Endothelial cell of umbilical vein (primary cell): Measurements from ENCODE around the gene CYTH1. TPM values are rescaled to one million over a fixed set of nuclear protein-coding genes. Genes with fewer than 3 reads are reported as not detected.

ENCODE experiments used
- BruUV-seq: library from RNA; stranded (reverse); fragments of 400-500 nt; replicated peaks from 2 replicates; lab custom pipeline; 2021; lab: Mats Ljungman, UMichigan
- CTCF ChIA-PET: fragments of 300-600, 350-600 bp; sonication (Branson Sonifier 250); formaldehyde crosslinking; loops from one replicate; lab custom pipeline; 2021; ENCODE audit warnings: antibody characterized with exemption, inconsistent platforms; lab: Charles Lee
- POLR2A ChIA-PET: fragments of 300-600, 350-600 bp; sonication (Branson Sonifier 250); formaldehyde crosslinking; loops from one replicate; lab custom pipeline; 2021; ENCODE audit warnings: antibody characterized with exemption, inconsistent platforms; lab: Charles Lee
- DNase-seq: peaks from one replicate; pipeline ENCODE4 v3.0.0-alpha.2; 2011; ENCODE audit warnings: low read depth, low spot score
- FAIRE-seq: peaks from 2 replicates; lab custom pipeline; 2011; peaks lifted over from hg19 to GRCh38; lab: Jason Lieb, UNC
- H2AFZ ChIP-seq: 2 replicates; pipeline ENCODE4 v1.6.0; 2012; ENCODE audit warnings: low read depth, low read length, control low read depth, inconsistent platforms
- H3K27ac ChIP-seq: 2 replicates; pipeline ENCODE4 v1.5.1; 2011; ENCODE audit warnings: low read depth, mild to moderate bottlenecking, control low read depth, low read length, moderate library complexity; ENCODE audit not compliant: insufficient read depth
- H3K27me3 ChIP-seq, 2 experiments: 2 replicates each; pipeline versions ENCODE4 v1.6.0 to v1.6.1; 2011; ENCODE audit warnings: low read length in 2 of 2, mixed read lengths in 1 of 2; ENCODE audit not compliant: control insufficient read depth in 2 of 2, insufficient read depth in 2 of 2
- H3K36me3 ChIP-seq, 2 experiments: 2 replicates in 1 of 2; 3 replicates in 1 of 2; pipeline ENCODE4 v1.5.1; 2011; ENCODE audit warnings: low read length in 2 of 2, mild to moderate bottlenecking in 1 of 2, moderate library complexity in 1 of 2; ENCODE audit not compliant: control insufficient read depth in 2 of 2, insufficient read depth in 2 of 2; ENCODE audit errors: extremely low read depth in 1 of 2
- H3K4me1 ChIP-seq: 3 replicates; pipeline ENCODE4 v1.5.1; 2011; ENCODE audit warnings: mild to moderate bottlenecking, low read length; ENCODE audit not compliant: control insufficient read depth, insufficient read depth; ENCODE audit errors: extremely low read depth
- H3K4me2 ChIP-seq: 2 replicates; pipeline ENCODE4 v1.6.1; 2011; ENCODE audit warnings: low read length, control low read depth, mixed read lengths; ENCODE audit not compliant: insufficient read depth
- H3K4me3 ChIP-seq, 3 experiments: fragments of 200-600 bp in 1 of 3; sonication (generic), shearing (Covaris generic) in 1 of 3; replicated peaks in 1 of 3; 2 replicates each; pipeline ENCODE4 v1.5.1; 2011 to 2016; ENCODE audit warnings: control low read depth in 3 of 3, low read length in 3 of 3, mild to moderate bottlenecking in 2 of 3, inconsistent platforms in 1 of 3, low read depth in 1 of 3, moderate library complexity in 1 of 3; ENCODE audit not compliant: insufficient read depth in 1 of 3
- H3K79me2 ChIP-seq: 2 replicates; pipeline ENCODE4 v1.6.0; 2012; ENCODE audit warnings: low read length, inconsistent platforms; ENCODE audit not compliant: control insufficient read depth, insufficient read depth
- H3K9ac ChIP-seq: replicated peaks from 2 replicates; pipeline ENCODE3; 2011; ENCODE audit warnings: low read length, control low read depth; ENCODE audit not compliant: insufficient read depth; ENCODE audit errors: extremely low read depth
- H3K9me1 ChIP-seq: replicated peaks from 3 replicates; pipeline ENCODE4 v1.6.0; 2011; ENCODE audit warnings: mild to moderate bottlenecking, low read length; ENCODE audit not compliant: control insufficient read depth, insufficient read depth; ENCODE audit errors: extremely low read depth
- H3K9me3 ChIP-seq: replicated peaks from 2 replicates; pipeline ENCODE4 v1.5.1; 2012; ENCODE audit warnings: low read length, inconsistent platforms; ENCODE audit not compliant: control insufficient read depth, insufficient read depth
- H4K20me1 ChIP-seq: replicated peaks from 2 replicates; pipeline ENCODE3; 2011; ENCODE audit warnings: mild to moderate bottlenecking, low read length; ENCODE audit not compliant: control insufficient read depth, insufficient read depth; ENCODE audit errors: extremely low read depth
- FOS ChIP-seq: IDR thresholded peaks from 2 replicates; pipeline ENCODE4 v1.6.1; 2011; ENCODE audit warnings: mild to moderate bottlenecking, low read length, moderate library complexity, borderline replicate concordance; ENCODE audit not compliant: insufficient read depth
- JUN ChIP-seq: IDR thresholded peaks from 2 replicates; pipeline ENCODE4 v1.6.1; 2011; ENCODE audit warnings: borderline replicate concordance, low read depth; ENCODE audit not compliant: insufficient read length, insufficient read depth
- MYC ChIP-seq: IDR thresholded peaks from one replicate; pipeline ENCODE4 v1.6.1; 2011; ENCODE audit warnings: mild to moderate bottlenecking, low read depth, low read length
- POLR2A ChIP-seq: IDR thresholded peaks from 2 replicates; pipeline ENCODE4 v1.6.1; 2012; ENCODE audit warnings: low read depth, mild to moderate bottlenecking, control low read depth, low read length
- POLR2AphosphoS5 ChIP-seq: IDR thresholded peaks from 2 replicates; pipeline ENCODE4 v1.6.1; 2012; ENCODE audit warnings: low read depth, mild to moderate bottlenecking, control low read depth, low read length, moderate library complexity; ENCODE audit not compliant: insufficient read depth
- dilution Hi-C: fragments of 300-500 bp; cut with MboI; formaldehyde crosslinking; loops from one replicate; pipeline ENCODE4 v1.15.0; 2019; ENCODE audit warnings: low sequenced_read_pairs; ENCODE audit not compliant: extremely low pct_ligation_motif_present
- intact Hi-C: fragments of 100-400 bp; cut with micrococcal nuclease; formaldehyde crosslinking; loops from one replicate; pipeline ENCODE4 v1.10.0; 2022
- polyA plus RNA-seq, 4 experiments: library from polyadenylated mRNA; depleted of rRNA in 3 of 4; stranded (reverse) in 3 of 4; unstranded in 1 of 4; fragments of >200 nt; gene quantifications; 2 replicates each; pipeline versions ENCODE4 v1.2.1 to v1.2.3, GENCODE V29; 2011 to 2012; ENCODE audit warnings: missing spikeins in 1 of 4
- total RNA-seq: library from RNA; stranded (reverse); gene quantifications from 2 replicates; pipeline ENCODE4 v1.2.3, GENCODE V29; 2021
- TF ChIP-seq, protein P1 (sequence below), 2 donors: IDR thresholded peaks; 1 replicate in 1 of 2; 2 replicates in 1 of 2; pipeline ENCODE4 v1.5.1; 2011; ENCODE audit warnings: low read length in 2 of 2, mild to moderate bottlenecking in 2 of 2, moderate library complexity in 2 of 2, control low read depth in 1 of 2, inconsistent platforms in 1 of 2, low read depth in 1 of 2; ENCODE audit not compliant: insufficient read depth in 1 of 2; ENCODE audit errors: extremely low read depth in 1 of 2
- TF ChIP-seq, protein P2 (sequence below): IDR thresholded peaks from 2 replicates; pipeline ENCODE4 v1.6.1; 2011; ENCODE audit not compliant: insufficient read depth, insufficient read length

CYTH1 gene
- total and polyA plus RNA-seq, 2 donors (not counting 3 experiments of a cell fraction or from before 2014, with no cell fraction given): 35.9 to 49.9 TPM

DNA sequence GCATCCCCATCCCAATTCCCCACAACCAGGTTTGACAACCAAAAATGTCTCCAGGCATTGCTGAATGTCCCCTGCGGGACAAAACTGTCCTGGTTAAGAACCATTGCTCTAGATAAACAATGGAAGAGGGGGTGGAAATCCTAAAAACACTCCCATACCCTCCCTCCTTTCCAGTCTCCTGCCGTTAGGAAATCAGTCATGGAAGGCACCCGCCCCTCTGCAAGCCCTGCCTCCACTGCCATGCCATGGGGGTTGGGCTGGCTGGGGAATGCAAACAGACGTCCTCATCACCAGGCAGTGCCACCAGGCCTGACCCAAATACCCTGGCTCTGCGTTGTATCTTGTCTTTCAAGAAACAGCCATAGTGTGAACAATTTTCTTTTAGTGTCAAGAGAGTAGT, 57.5 kb downstream of the CYTH1 start:
- POLR2A ChIA-PET: no interaction called here
- dilution Hi-C loops: no loop called here
- no peak overlapping the region for H3K9ac ChIP-seq
- no peaks in the 10 kb centered on the region for H3K27me3 ChIP-seq
- H2AFZ ChIP-seq: no peak overlapping the region
- H3K79me2 ChIP-seq: peaks cover 18% of the 10 kb centered on the region
- no peak for TF ChIP-seq POLR2AphosphoS5
- TF ChIP-seq, protein P1, sequence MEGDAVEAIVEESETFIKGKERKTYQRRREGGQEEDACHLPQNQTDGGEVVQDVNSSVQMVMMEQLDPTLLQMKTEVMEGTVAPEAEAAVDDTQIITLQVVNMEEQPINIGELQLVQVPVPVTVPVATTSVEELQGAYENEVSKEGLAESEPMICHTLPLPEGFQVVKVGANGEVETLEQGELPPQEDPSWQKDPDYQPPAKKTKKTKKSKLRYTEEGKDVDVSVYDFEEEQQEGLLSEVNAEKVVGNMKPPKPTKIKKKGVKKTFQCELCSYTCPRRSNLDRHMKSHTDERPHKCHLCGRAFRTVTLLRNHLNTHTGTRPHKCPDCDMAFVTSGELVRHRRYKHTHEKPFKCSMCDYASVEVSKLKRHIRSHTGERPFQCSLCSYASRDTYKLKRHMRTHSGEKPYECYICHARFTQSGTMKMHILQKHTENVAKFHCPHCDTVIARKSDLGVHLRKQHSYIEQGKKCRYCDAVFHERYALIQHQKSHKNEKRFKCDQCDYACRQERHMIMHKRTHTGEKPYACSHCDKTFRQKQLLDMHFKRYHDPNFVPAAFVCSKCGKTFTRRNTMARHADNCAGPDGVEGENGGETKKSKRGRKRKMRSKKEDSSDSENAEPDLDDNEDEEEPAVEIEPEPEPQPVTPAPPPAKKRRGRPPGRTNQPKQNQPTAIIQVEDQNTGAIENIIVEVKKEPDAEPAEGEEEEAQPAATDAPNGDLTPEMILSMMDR (IDR thresholded peaks at IDR 0.05; ENCODE audit: extremely low read depth in 1 of 2, insufficient read depth in 1 of 2, low read depth in 1 of 2, low read length in 2 of 2): no peak
- TF ChIP-seq JUN: no peak
- TF ChIP-seq, protein P2, sequence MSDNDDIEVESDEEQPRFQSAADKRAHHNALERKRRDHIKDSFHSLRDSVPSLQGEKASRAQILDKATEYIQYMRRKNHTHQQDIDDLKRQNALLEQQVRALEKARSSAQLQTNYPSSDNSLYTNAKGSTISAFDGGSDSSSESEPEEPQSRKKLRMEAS: no peak
- no peak for TF ChIP-seq POLR2A
- TF ChIP-seq MYC: no peak
- TF ChIP-seq FOS: no peak
- no peaks in the 10 kb centered on the region for H3K9me1 ChIP-seq
- intact Hi-C loops: no loop called here
- CTCF ChIA-PET: interaction anchor here (1.4 to 2.3 kb wide), 2 partner anchors 8 to 16 kb away, joined by 5 to 6 read pairs; no protein-coding TSS in a partner anchor
- no peaks in the 10 kb centered on the region for H3K36me3 ChIP-seq
- no peak for FAIRE-seq
- no TSS peak for BruUV-seq
- no peaks in the 10 kb centered on the region for H3K9me3 ChIP-seq
- H3K4me2 ChIP-seq: no peak overlapping the region
- no peak overlapping the region for H3K4me3 ChIP-seq
- no peak for DNase-seq
- H3K4me1 ChIP-seq: no peaks in the 10 kb centered on the region
- H3K27ac ChIP-seq: no peak overlapping the region
- H4K20me1 ChIP-seq: peaks cover 7% of the 10 kb centered on the region
